GM18519 (cell line): ENCODE results near the gene APOA5.
"Not testable (repeated sequence)": the region's sequence is repeated elsewhere in the genome, so short reads cannot be mapped to it uniquely, and the experiment has no call there.

ENCODE experiments used
- ATAC-seq: cut with Tn5 transposase; IDR thresholded peaks from one replicate; pipeline ENCODE4 v1.9.1; 2021; ENCODE audit warnings: mild to moderate bottlenecking, moderate library complexity; ENCODE audit not compliant: unreplicated experiment, low FRiP score

Gene APOA5

DNA sequence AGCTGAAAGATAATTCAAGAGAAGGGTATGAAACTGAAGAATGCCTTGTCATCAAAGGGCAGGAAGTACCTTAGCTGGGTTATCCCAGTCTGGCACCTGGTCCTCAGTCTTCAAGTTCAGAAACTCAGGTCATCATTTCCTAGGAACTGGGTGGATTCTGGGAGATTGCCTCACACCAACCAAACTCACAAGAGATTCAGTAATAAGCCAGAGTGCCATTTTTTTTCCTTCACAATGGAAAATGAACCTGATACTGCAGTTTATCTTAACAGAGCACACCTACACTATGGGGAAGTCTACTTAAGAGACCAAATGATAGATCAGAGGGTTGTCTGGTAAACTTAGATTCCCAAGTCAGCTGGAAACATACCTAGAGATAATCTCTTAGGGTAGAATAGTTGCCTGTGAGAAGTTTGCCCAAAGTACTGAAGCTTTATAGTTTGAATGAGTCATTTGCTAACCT lies 15.1 kb downstream of the APOA5 start:
- no peak for ATAC-seq

GRCh38 chr11:116775975-116776374 lies 15.7 kb downstream of the APOA5 start:
- no peak for ATAC-seq

GRCh38 chr11:116774661-116775060 lies 17.0 kb downstream of the APOA5 start:
- ATAC-seq, result no peak

- ATAC-seq, result peak; percentile 13
These were observed 18.2 kb downstream of the APOA5 start for GRCh38 chr11:116773203-116774097.

- ATAC-seq, result peak; percentile 56
These were observed 19.1 kb downstream of the APOA5 start, which contains the start of gene BUD13 for GRCh38 chr11:116772443-116773202. Gene BUD13, minus strand, starts transcription at chr11:116772987. Its CDS starts 23 bp downstream, at chr11:116772964.

- ATAC-seq, result no peak
These were observed 19.7 kb downstream of the APOA5 start for GRCh38 chr11:116771935-116772334.

DNA sequence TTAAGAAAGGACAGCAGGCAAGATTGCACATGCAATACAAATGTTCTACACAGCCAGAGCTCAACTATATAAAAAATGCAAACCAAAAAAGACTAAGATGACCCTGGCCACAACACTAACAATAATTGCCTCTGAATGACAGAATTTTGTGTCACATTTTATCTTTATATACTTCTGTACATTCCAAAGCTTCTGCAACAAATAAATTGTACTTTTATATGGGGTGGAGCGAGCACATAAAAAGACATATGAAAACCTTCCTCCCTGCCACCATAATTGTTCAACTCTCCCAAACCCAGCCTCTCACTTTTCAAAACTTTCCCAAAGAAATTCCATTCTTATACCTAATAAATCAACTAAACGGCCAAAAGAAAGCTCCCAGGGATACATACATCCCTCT lies 29.5 kb downstream of the APOA5 start:
- no peak for ATAC-seq

DNA sequence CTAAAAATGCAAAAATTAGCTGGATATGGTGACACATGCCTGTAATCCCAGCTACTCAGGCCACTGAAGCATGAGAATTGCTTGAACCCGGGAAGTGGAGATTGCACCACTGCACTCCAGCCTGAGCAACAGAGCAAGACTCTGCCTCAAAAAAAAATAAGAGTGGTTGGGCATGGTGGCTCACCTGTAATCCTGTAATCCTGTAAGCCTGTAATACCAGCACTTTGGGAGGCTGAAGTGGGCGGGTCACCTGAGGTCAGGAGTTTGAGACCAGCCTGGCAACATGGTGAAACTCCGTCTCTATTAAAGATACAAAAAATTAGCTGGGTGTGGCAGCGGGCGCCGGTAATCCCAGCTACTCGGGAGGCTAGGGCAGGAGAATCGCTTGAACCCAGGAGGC lies 35.6 kb downstream of the APOA5 start:
- ATAC-seq, result not testable (repeated sequence)

- ATAC-seq, result no peak
These were observed 41.5 kb downstream of the APOA5 start for GRCh38 chr11:116750070-116750718.

DNA sequence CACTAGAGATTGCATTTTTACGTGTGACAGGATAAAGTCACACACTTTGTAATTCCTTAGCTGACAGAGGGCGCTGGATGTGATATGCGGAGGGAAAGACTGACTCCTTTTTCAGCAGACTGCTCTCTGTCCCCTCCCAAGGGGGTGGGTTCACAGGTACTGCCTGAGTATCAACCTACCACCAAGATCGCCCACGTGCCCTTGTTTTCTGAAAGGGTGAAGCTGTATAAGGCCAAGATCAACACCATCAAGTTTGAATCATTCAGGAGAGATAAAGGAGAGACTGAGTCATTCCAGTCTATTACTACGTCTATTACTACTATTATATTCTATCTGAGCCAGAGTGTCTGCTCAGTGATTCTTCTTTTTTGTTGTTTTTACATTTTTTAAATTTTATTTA lies 49.6 kb downstream of the APOA5 start:
- no peak for ATAC-seq

GRCh38 chr11:116740741-116741140 lies 50.9 kb downstream of the APOA5 start:
- ATAC-seq, result no peak
